Bronchial epithelial cell (primary cell): ENCODE measurements around the gene SRPK2. TPM values are rescaled to one million over a fixed set of nuclear protein-coding genes. Genes with fewer than 3 reads are reported as not detected.

ENCODE experiments used
- DNase-seq: peaks from one replicate; pipeline ENCODE4 v3.0.0-alpha.2; 2010; ENCODE audit warnings: low read depth
- FAIRE-seq: peaks from 2 replicates; lab custom pipeline; 2011; peaks lifted over from hg19 to GRCh38; lab: Jason Lieb, UNC
- H3K27me3 ChIP-seq: 2 replicates; pipeline ENCODE4 v1.5.1; 2011; ENCODE audit warnings: low read length; ENCODE audit not compliant: control insufficient read depth, insufficient read depth
- H3K36me3 ChIP-seq: 2 replicates; pipeline ENCODE4 v1.5.1; 2011; ENCODE audit warnings: low read length; ENCODE audit not compliant: control insufficient read depth, insufficient read depth
- H3K4me3 ChIP-seq: 2 replicates; pipeline ENCODE4 v1.5.1; 2011; ENCODE audit warnings: mild to moderate bottlenecking, low read depth, low read length, control low read depth
- total RNA-seq: library from RNA; depleted of rRNA; stranded (reverse); fragments of >200 nt; gene quantifications from 2 replicates; pipeline ENCODE4 v1.2.1, GENCODE V29; 2014
- TF ChIP-seq, protein P1 (sequence below): IDR thresholded peaks from 2 replicates; pipeline ENCODE4 v1.5.1; 2011; ENCODE audit warnings: mild to moderate bottlenecking, moderate library complexity, low read length, control low read depth, inconsistent platforms; ENCODE audit not compliant: insufficient read depth, severe bottlenecking

Gene SRPK2
- total RNA-seq, 1 donor from 2014 or later = 43.4 TPM

GRCh38 chr7:105187302-105188169, 201.2 kb downstream of the SRPK2 start:
- TF ChIP-seq, protein P1, sequence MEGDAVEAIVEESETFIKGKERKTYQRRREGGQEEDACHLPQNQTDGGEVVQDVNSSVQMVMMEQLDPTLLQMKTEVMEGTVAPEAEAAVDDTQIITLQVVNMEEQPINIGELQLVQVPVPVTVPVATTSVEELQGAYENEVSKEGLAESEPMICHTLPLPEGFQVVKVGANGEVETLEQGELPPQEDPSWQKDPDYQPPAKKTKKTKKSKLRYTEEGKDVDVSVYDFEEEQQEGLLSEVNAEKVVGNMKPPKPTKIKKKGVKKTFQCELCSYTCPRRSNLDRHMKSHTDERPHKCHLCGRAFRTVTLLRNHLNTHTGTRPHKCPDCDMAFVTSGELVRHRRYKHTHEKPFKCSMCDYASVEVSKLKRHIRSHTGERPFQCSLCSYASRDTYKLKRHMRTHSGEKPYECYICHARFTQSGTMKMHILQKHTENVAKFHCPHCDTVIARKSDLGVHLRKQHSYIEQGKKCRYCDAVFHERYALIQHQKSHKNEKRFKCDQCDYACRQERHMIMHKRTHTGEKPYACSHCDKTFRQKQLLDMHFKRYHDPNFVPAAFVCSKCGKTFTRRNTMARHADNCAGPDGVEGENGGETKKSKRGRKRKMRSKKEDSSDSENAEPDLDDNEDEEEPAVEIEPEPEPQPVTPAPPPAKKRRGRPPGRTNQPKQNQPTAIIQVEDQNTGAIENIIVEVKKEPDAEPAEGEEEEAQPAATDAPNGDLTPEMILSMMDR = no peak
- Histone ChIP-seq H3K4me3 (no peak overlapping the region), H3K27me3 (no peaks in the 10 kb centered on the region), H3K36me3 (no peaks in the 10 kb centered on the region)
- FAIRE-seq (no peak), DNase-seq (peak; percentile 81)

GRCh38 chr7:105185290-105186010, 203.3 kb downstream of the SRPK2 start:
- FAIRE-seq (no peak), DNase-seq (peak; percentile 94)
- Histone ChIP-seq H3K36me3 (no peaks in the 10 kb centered on the region), H3K4me3 (no peak overlapping the region), H3K27me3 (no peaks in the 10 kb centered on the region)
- TF ChIP-seq, protein P1 = no peak

DNA sequence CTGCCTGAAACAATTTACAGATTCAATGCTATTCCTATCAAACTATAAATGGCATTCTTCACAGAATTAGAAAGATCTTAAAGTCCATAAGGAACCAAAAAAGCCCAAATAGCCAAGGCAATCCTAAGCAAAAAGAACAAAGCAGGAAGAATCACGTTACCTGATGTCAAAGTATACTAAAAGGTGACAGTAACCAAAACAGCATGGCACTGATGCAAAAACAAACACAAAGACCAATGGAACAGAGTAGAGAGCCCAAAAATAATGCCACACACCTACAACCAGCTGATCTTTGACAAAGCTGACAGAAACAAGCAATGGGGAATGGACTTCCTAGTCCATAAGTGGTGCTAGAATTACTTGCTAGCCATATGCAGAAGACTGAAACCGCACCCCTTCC, 208.7 kb downstream of the SRPK2 start:
- FAIRE-seq = no peak
- Histone ChIP-seq H3K36me3 (no peaks in the 10 kb centered on the region), H3K4me3 (no peak overlapping the region), H3K27me3 (no peaks in the 10 kb centered on the region)
- DNase-seq = no peak
- TF ChIP-seq, protein P1 = no peak

DNA sequence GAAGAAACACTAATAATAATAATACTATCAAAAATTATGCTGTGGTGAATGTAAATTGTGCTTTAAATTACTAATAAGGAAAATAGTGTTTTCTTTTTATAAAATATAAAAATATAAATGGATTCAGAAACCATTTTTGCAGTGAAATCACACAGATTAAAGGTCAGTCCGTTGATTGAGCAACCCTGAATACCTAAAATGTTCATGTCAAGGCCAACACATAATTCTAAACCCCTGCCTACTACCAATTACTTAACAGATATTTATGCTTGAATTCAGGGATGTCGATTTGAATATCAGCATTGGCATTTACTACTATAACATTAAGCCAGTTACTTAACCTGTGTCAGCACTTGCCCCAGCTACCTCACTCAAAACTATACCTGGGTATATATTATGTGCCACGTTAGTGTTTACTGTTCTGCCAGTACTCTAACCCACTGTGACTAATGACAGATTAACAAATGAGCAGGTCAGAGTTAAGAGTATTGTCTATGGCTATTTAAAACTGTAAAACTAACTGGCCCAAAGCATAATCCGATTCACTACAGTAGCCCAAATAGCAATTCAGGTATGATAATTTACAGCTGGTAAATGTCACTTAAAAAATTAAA, 209.7 kb downstream of the SRPK2 start:
- no peak for FAIRE-seq
- H3K36me3 ChIP-seq = no peaks in the 10 kb centered on the region

DNA sequence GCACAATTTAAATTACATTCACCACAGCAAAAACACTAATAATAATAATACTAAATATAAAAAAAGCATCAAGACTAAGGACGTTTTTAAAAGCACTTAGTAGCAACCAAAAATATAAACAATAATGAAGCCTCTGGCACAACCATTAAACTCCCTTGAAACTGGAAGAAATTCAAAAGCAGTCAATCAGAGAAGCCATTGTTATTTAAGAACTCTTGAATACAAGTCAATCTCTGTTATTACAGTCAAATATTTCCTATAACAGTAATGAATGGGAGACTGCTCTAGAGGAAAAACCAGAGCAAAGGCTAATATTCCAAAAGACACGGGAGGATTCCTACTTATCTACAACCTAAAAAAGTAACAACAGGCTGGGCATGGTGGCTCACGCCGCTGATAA, 210.5 kb downstream of the SRPK2 start:
- Histone ChIP-seq H3K36me3 (no peaks in the 10 kb centered on the region), H3K4me3 (no peak overlapping the region), H3K27me3 (no peaks in the 10 kb centered on the region)
- DNase-seq = no peak
- FAIRE-seq = no peak
- TF ChIP-seq, protein P1 = no peak

More for the DNA sequence above, 209.7 kb downstream of the SRPK2 start:
- TF ChIP-seq, protein P1 = no peak
- DNase-seq = no peak
- Histone ChIP-seq H3K27me3 (no peaks in the 10 kb centered on the region), H3K4me3 (no peak overlapping the region)
